Liver (tissue), 3 donors: ENCODE measurements around the gene CORO2B.

ENCODE experiments used
- CTCF ChIP-seq: fragments of 150-350 bp; IDR thresholded peaks from 2 replicates; pipeline ENCODE4 v1.5.1; 2017; ENCODE audit warnings: improper control_type of control experiment, low read depth, low read length; ENCODE audit not compliant: missing input control
- GABPA ChIP-seq, 2 donors: IDR thresholded peaks in 1 of 2; conservative IDR thresholded peaks in 1 of 2; 2 replicates each; pipeline ENCODE4 v1.6.1; 2016; ENCODE audit warnings: antibody characterized with exemption in 2 of 2, mild to moderate bottlenecking in 1 of 2, moderate library complexity in 1 of 2
- JUND ChIP-seq, 2 donors: IDR thresholded peaks; 2 replicates each; pipeline ENCODE4 v1.6.1; 2016; ENCODE audit warnings: antibody characterized with exemption in 2 of 2
- RAD21 ChIP-seq, 2 donors: IDR thresholded peaks; 2 replicates each; pipeline ENCODE4 v1.6.1; 2016; ENCODE audit warnings: antibody characterized with exemption in 2 of 2, mild to moderate bottlenecking in 2 of 2
- TAF1 ChIP-seq: conservative IDR thresholded peaks from 2 replicates; pipeline ENCODE4 v1.6.1; 2016; ENCODE audit warnings: antibody characterized with exemption, mild to moderate bottlenecking
- YY1 ChIP-seq: IDR thresholded peaks from 2 replicates; pipeline ENCODE4 v1.6.1; 2016; ENCODE audit warnings: antibody characterized with exemption, mild to moderate bottlenecking
- TF ChIP-seq, protein P1 (sequence below): IDR thresholded peaks from 2 replicates; pipeline ENCODE4 v1.6.1; 2016; ENCODE audit warnings: antibody characterized with exemption
- donor health status: healthy.
- donor health status: healthy.

GRCh38 chr15:68582864-68583263 is 4.1 kb downstream of the CORO2B start:
- no peak for TF ChIP-seq YY1
- no peak for TF ChIP-seq CTCF
- TF ChIP-seq GABPA (IDR thresholded peaks at IDR 0.05 in 1 of 2, conservative IDR thresholded peaks at IDR 0.05 in 1 of 2): no peak
- no peak for TF ChIP-seq TAF1
- TF ChIP-seq JUND (IDR thresholded peaks at IDR 0.05): no peak
- TF ChIP-seq, protein P1, sequence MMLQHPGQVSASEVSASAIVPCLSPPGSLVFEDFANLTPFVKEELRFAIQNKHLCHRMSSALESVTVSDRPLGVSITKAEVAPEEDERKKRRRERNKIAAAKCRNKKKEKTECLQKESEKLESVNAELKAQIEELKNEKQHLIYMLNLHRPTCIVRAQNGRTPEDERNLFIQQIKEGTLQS: no peak
- TF ChIP-seq RAD21 (IDR thresholded peaks at IDR 0.05): no peak
